Middle frontal gyrus (tissue), 1 donor: ENCODE data around the gene PRKAG1.

Source experiments
- DNase-seq: peaks from one replicate; pipeline ENCODE4 v3.0.0-alpha.2; 2015; ENCODE audit warnings: low spot score; ENCODE audit errors: extremely low spot score

The PRKAG1 gene

DNA sequence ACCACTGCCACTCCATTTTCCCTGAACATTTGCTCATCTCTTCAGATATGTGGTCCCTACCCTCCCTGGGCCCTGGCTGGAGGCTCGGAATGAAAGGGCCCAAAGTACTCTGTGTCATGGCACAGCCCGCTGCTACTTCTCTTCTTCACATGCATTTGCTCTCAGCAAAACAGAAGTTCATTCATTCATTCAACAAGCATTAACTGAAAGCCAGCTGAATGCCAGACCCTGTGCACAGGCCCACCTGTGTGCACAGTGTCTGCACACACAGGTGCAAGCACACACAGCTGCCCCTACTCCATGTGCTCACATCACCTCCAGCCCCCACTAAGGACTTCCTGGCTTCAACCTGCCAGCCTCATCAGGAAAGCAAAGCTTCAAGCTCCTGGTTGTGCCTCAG lies 32.7 kb downstream of the PRKAG1 start:
- DNase-seq: no peak

DNA sequence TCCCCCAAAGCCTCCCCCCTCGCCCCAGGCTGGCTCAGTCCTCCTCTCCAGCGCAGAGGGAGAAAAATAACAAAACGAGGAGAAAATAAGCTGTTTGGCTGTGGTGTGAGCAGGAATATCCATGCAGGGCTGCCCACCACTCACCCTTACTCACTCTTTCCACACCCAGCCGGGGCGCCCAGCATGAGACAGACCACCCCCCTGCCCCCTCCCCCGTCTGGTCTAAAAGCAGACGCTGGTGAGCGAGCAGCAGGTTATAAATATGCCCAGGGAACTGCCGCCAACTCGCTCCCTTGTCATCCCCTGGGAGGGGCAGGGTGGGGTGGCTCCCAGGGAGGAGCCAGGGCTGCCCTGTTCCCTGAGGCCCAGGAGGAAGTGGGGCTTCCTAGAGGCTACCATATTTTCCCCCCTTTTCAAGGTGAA lies 33.1 kb downstream of the PRKAG1 start:
- DNase-seq: no peak

DNA sequence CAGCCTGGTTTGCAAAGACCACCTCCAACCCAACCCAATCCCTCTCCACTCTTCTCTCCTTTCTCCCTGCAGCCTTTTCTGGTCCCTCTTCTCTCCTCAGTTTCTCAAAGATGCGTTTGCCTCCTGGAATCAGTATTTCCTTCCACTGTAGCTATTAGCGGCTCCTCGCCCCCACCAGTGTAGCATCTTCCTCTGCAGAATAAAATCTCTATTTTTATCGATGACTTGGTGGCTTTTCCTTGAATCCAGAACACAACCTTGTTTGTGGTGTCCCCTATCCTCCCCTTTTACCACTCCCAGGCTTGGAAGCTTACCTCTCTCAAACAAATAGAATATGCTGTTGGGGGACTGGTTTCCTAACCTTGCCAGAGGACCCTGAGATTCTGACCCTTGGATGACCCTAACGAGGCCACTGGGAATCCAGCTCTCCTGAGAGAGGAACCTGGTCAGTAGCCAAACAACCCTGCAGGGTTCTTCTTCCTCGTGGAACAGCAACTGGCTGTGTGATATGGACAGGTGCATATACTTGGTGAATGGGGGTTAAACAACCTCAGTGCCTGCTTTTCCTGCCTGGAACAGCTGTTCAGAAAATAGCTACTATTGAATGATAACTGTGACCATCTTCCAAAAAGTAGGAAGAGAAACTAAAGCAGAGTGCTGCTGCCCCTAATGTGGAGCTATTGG lies 36.0 kb downstream of the PRKAG1 start:
- DNase-seq: no peak

DNA sequence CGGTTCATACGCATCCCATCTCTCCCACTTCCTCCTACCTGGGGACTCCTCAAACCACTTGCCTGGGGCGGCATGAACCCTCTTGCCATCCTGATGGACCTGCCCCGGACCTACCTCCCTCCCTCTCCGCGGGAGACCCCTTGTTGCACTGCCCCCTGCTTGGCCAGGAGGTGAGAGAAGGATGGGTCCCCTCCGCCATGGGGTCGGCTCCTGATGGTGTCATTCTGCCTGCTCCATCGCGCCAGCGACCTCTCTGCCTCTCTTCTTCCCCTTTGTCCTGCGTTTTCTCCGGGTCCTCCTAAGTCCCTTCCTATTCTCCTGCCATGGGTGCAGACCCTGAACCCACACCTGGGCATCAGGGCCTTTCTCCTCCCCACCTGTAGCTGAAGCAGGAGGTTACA lies 36.8 kb downstream of the PRKAG1 start:
- no peak for DNase-seq

DNA sequence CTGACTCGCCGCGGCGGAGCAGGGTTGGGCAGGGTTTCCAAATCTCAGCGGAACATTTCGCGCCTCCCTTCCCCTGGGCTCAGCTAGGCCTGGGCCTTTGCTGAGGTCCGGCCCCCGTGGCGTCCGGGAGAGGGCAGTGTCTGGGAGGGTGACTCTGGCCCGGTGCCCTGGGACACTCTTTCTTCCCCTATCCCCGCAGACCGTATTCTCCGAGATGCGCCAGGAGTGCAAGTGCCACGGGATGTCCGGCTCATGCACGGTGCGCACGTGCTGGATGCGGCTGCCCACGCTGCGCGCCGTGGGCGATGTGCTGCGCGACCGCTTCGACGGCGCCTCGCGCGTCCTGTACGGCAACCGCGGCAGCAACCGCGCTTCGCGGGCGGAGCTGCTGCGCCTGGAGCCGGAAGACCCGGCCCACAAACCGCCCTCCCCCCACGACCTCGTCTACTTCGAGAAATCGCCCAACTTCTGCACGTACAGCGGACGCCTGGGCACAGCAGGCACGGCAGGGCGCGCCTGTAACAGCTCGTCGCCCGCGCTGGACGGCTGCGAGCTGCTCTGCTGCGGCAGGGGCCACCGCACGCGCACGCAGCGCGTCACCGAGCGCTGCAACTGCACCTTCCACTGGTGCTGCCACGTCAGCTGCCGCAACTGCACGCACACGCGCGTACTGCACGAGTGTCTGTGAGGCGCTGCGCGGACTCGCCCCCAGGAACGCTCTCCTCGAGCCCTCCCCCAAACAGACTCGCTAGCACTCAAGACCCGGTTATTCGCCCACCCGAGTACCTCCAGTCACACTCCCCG lies 37.4 kb downstream of the PRKAG1 start:
- no peak for DNase-seq

DNA sequence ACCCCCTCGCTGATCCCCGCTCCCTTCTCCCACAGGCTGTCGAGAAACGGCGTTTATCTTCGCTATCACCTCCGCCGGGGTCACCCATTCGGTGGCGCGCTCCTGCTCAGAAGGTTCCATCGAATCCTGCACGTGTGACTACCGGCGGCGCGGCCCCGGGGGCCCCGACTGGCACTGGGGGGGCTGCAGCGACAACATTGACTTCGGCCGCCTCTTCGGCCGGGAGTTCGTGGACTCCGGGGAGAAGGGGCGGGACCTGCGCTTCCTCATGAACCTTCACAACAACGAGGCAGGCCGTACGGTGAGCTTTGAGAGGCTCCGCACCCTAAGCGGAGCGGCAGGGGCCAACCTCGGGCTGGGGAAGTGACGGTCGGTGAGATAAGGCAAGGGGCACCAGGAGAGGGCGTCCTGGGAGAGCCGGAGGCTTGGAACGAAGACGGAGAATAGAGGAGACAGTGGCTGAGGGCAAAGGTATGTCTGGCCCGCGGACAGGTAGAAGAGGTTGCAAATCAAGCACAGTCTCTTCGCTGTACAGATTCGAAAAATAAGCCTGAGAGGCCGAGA lies 38.1 kb downstream of the PRKAG1 start:
- no peak for DNase-seq

DNA sequence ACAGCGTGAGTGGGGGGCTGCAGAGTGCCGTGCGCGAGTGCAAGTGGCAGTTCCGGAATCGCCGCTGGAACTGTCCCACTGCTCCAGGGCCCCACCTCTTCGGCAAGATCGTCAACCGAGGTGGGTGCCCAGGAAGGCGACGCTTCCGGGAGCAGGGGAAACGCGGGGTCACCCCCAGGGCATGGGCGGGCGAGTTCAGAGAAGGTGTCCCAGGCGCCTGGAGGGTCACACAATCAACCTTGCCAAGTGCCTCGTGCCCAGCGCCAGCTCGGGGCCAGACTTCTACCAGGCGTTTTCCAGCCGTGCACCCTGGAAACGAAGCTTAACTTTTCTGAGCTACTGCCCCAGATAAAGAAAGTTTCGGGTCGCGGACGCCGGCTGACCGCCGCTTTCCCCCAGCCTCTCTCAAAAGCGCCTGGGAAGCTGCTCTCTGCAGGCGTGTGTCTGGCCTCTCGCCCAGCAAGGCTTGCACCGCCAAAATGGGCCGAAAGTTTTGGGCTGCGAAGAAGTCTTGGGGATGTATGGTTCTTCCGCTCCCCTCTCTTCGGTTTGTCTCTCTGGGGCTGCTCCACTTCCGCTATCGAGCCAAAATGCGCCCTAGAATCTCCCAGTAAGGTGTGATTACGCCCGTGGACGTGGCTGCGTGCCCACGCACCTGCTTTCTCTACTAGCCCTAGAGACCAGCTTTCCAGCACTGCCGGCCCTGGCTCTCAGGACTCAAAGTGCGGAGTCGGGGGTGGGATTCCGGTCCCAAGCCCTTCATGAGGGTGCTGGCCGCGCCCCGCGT lies 38.8 kb downstream of the PRKAG1 start:
- DNase-seq: no peak

DNA sequence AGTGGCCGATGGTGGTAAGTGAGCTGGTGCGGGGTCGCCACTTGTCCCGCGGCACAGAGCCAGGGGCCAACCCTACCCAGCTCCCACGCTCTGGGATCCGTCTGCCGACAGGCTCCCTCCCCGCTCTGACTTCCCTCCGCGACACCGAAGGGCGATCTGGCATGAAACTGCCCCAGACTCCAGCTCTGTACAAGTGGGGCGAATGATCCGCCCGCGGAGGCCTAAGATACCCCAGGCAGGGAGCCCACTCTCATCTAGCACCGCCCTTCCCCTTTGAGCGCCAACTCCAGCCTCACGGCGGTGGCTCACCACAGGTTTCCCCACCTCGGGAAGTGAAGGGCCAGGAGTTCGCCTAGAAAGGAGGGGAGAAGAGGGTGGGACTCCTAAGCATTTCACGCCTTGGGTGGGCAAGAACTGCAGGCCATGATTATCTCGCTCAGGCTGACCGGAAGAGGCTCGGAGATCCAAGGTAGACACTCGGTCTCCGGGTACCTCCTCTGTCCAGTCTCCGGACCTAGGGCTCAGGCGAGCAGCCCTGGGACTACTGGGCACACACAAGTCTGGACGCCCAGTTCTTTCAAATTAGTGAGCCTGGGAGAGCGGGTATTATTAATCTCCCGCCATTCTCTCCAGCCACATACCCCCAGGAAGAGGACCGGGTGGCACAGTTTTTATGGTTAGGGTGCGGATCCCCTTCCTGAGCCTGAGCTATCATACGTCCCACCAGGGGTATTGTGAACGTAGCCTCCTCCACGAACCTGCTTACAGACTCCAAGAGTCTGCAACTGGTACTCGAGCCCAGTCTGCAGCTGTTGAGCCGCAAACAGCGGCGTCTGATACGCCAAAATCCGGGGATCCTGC lies 39.6 kb downstream of the PRKAG1 start:
- no peak for DNase-seq

DNA sequence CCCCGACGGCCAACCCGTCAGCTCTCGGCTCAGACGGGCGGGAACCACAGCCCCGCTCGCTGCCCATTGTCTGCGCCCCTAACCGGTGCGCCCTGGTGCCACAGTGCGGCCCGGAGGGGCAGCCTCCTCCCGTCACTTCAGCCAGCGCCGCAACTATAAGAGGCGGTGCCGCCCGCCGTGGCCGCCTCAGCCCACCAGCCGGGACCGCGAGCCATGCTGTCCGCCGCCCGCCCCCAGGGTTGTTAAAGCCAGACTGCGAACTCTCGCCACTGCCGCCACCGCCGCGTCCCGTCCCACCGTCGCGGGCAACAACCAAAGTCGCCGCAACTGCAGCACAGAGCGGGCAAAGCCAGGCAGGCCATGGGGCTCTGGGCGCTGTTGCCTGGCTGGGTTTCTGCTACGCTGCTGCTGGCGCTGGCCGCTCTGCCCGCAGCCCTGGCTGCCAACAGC lies 40.3 kb downstream of the PRKAG1 start, which contains the start of gene WNT1:
TSS of gene WNT1 (plus strand) at position 32 of the 450 bp plus-strand sequence. CDS start at position 361, 329 bp downstream.
- DNase-seq: no peak

DNA sequence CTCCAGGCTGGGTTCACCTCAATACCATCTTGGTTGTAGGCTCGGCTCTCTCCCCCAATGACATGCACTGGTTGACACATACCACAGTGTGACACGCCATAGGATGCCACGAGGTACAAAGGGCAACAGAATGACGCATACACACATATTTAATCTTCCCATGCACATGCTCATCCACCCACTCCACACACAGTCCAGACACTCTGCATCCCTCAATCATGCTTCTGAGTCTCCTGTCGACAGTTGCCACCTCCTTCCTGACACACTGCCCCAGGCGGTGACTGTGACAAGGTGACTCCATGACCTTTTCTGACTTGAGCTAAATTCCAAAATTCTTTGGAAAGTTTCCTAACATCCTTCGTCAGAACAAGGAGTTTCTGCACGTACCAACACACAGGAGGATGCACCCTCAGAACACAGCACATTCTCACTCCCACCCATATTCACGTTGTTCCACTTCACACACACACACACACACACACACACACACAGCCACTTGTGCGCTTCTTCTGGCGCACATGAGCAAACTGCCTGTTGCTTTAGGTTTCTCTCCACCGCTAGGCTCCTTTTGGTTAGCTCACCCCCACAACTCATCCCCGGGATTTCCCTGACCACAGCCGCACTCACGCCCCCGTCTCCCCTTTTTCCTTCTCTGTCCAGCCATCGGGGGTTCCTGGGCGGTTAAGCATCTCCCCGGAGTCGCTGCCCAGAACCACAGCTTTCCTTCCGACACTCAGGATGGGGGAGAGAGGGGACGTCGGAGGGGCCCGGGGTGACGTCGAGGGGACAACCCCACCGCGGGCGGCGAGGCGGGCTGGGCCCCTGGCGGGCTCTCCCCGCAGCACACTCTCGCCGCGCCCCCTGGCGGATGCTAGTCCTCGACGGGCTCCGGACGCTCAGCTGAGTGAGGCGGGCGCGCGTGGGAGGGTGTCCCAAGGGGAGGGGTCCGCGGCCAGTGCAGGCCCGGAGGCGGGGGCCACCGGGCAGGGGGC lies 41.0 kb downstream of the PRKAG1 start:
- DNase-seq: no peak

DNA sequence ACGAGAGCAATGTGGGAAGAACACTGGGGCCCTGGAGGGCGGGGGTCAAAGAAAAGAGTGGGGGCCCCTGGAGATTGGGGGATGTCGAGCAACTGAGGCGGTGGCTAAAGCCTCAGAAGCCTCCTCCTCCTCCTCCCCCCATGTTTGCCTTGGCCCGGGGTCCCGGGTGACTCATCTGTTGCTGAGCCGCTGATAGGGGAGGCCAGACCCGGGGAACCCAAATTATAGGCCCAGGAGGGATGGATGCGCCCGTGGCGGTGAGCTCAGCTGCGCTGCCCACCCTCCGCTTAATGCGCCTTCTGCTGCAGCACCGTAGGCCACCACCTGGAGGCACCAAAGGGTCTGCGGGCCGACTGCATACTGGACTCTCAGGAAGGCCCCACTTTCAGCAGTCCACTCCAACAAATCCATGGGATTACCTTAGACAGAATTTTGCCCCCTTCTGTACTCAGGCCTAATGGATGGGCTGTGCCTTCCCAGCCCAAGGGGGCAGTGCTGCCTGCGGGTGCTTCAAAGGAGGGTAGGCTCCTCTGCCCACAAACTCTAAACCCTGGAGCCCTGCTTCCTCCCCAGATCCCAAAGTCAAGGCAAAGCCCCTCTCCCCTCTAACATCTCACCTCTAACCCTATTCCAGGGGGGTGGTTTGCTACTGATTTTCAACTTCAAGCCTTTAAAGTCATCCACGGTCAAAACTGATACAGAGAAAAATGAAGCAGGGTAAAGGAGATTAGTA lies 44.5 kb downstream of the PRKAG1 start:
- DNase-seq: no peak

DNA sequence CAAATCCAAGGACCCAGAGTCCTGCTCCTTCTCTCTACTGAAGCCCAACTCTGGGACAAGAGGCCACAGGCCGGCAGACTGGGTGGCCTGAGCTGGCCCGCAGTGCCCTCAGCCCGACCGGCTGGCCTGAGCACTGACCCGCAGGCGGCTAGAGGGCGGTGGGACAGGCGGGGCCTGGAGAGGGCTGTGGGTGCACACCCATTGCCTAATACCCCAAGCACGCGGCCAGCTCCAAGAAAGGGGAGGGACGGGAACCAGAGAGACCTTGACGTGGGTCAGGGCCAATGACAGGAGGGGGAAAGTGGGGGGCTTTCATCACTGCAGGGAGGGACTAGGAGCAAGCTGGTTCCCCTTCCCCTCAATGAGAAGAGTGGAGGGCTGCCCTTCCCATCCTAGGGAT lies 45.0 kb downstream of the PRKAG1 start:
- no peak for DNase-seq

DNA sequence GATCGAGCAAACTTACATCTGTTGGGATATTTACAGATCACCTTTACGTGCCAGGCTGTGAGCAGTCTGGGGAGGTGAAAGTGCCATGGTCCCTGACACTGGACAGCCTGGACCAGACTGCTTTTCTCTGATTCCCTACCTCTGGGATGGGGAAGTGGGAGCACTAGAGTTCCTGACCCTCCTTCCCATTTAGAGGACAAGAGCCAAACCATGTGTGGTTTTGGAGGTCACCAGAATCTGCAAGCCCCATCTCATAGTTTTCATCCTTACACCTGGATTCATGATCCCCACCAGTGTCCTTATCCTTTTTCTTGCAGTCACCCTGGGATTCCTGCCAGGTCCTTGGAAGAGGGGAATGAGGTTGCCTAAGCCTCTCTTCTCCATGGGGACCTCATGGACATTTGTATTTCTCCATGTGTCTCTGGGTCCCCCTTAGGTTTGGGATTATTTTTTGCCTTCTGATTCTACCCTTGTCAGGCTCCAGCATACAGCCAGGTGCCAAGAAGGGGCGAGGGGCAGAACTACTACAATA lies 45.6 kb downstream of the PRKAG1 start:
- no peak for DNase-seq

DNA sequence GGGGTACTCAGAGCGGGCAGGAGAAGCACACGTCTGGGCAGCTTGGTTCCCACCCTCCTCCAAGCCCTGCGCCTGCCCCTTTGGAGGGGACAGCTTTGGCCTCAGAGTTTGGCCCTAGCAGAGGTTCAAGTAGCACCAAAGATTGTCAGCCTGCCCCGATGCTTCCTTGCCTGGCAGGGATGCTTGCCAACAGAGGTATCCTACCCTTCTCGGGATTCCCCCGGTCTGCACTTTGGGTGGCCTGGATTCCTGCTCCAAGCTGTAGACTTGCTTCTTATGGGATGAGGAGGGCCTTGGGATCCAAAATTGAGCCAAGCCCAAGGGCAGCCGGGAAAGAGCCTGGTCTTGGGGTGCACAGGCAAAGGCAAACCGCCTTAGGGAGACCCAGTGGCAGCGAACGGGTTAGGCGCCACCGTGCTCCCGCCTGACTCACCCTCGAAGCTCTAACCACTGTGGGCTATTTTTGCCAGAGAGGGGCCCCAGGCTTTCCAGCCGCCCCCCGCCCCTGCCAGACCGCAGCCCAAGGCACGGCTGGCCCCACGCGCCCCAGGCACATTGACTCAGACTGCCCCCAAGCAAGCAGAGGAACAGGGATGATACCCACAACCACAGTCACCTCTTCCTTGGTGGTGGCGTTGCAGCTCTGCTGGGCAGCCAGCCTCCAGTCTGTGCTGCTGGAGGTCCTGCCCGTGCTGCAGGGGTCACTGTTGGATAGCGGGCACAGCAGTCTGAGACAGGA lies 46.2 kb downstream of the PRKAG1 start:
- no peak for DNase-seq

DNA sequence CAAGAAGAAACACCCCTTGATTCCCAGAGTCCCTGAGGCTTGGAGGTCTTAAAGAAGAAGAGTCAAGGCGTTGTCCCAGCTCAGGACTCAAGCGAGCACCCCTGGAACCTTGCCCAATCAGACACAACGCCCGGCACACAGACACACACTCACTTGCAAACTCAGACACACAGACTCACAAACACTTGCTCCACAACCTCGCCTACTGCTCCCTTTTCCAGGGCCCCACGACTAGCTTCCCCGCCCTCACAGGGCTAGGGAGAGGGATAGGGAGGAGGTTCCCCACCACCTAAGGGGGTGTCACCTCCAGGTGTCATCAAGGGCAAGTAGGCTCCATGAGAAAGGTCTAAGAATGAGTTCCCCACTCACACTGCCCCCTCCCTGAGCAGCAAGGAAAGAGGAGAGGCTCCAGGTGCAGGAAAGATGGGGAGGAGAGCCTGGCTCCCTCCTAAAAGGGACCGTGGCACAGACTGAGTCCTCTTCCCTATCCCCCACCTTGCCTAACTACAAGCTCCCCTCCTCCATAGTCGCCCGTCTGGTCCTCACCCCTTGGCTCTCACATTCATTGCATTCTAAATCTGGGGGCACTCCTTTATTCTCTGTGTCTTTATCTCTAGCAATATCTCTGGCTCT lies 47.8 kb downstream of the PRKAG1 start:
- DNase-seq: no peak

DNA sequence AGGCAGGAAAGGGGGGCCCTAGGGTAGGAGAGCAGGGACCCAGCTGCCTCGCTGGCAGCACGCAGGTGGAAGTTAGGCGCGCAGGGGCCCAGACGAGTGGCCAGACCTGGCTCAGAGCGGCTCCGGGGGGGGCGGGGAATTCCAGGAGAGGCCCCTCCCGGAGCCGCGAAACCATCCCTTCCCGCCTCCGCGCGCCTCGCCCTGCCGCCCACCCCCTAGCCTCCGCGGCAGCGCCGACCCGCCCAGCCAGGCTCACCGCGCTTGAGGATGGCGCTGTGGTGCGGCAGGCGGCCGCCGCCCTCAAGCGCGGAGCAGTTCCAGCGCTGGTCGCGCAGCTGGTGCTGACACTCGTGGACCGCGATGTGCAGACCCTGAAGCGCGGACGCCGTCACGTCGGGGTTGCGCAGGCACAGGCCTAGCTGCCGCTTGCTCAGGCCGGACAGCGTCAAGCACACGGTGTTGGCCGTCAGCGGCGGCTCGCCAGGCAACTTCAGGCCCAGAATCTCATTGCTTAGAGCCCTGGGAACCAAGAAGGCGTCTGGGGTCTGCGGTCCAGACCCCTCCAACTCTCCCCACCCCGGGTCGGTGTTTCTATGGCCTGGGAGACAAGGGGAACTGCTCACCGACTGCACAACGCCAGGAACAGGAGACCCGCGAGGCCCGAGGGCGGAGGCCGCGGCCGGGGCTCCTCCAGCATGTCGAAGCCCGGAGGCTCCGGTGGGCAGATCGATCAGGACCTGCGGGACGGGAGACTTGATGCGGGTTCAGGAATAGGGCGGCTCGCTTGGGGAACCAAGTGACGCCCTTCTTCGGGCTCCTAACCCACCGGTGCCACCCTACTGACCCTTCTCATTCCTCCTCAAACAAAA lies 48.5 kb downstream of the PRKAG1 start:
- DNase-seq: no peak
